ENCODE results near the gene SPRR3. TPM values are rescaled to one million over a fixed set of nuclear protein-coding genes. Genes with fewer than 3 reads are reported as not detected.

Gene SPRR3
- not detected for total RNA-seq

GRCh38 chr1:153001382-153001781 lies at the start of gene SPRR3:
SPRR3 (plus strand) TSS chr1:153001749; CDS start chr1:153003021, 1,272 bp downstream.
- Mint-ChIP-seq H3K9me3 (no peaks in the 10 kb centered on the region), H3K36me3 (ENCODE audit: low read depth) (no peaks in the 10 kb centered on the region), H3K4me1 (no peaks in the 10 kb centered on the region), H3K27ac (no peak within 1 kb of the TSS), H3K4me3 (no peak within 1 kb of the TSS), H3K27me3 (peaks cover 5% of the 10 kb centered on the region)
- ChIA-PET CTCF (no interaction called here), POLR2A (no interaction called here)
- no peak for DNase-seq

GRCh38 chr1:152953761-152954160 lies 47.8 kb upstream of the SPRR3 start:
- no peaks in the 10 kb centered on the region for H3K9me3 Mint-ChIP-seq
- H3K27me3 Mint-ChIP-seq, result peaks cover 3% of the 10 kb centered on the region
- no peak for DNase-seq
- no peak overlapping the region for H3K4me3 Mint-ChIP-seq
- no peaks in the 10 kb centered on the region for H3K4me1 Mint-ChIP-seq
- H3K27ac Mint-ChIP-seq, result no peak overlapping the region
- CTCF ChIA-PET, result no interaction called here
- POLR2A ChIA-PET, result interaction anchor here (1.2 kb wide), 1 partner anchor 13 kb away, joined by 3 read pairs; no protein-coding TSS in a partner anchor
- no peaks in the 10 kb centered on the region for H3K36me3 Mint-ChIP-seq (ENCODE audit: low read depth)

GRCh38 chr1:152954436-152954835 lies 47.1 kb upstream of the SPRR3 start:
- no peak overlapping the region for H3K27ac Mint-ChIP-seq
- no peaks in the 10 kb centered on the region for H3K9me3 Mint-ChIP-seq
- H3K27me3 Mint-ChIP-seq, result peaks cover 3% of the 10 kb centered on the region
- DNase-seq, result no peak
- no peak overlapping the region for H3K4me3 Mint-ChIP-seq
- H3K4me1 Mint-ChIP-seq, result no peaks in the 10 kb centered on the region
- CTCF ChIA-PET, result no interaction called here
- no peaks in the 10 kb centered on the region for H3K36me3 Mint-ChIP-seq (ENCODE audit: low read depth)
- POLR2A ChIA-PET, result interaction anchor here (1.2 kb wide), 1 partner anchor 13 kb away, joined by 3 read pairs; no protein-coding TSS in a partner anchor

GRCh38 chr1:152957561-152957960 lies 44.0 kb upstream of the SPRR3 start:
- Mint-ChIP-seq H3K4me1 (no peaks in the 10 kb centered on the region), H3K4me3 (no peak overlapping the region), H3K27ac (no peak overlapping the region), H3K27me3 (peaks cover 6% of the 10 kb centered on the region), H3K36me3 (ENCODE audit: low read depth) (no peaks in the 10 kb centered on the region), H3K9me3 (no peaks in the 10 kb centered on the region)
- DNase-seq, result no peak
- ChIA-PET CTCF (no interaction called here), POLR2A (no interaction called here)

GRCh38 chr1:152959273-152959672 lies 42.3 kb upstream of the SPRR3 start:
- DNase-seq, result no peak
- Mint-ChIP-seq H3K4me1 (no peaks in the 10 kb centered on the region), H3K36me3 (ENCODE audit: low read depth) (no peaks in the 10 kb centered on the region), H3K27ac (no peak overlapping the region), H3K27me3 (peaks cover 6% of the 10 kb centered on the region), H3K9me3 (no peaks in the 10 kb centered on the region), H3K4me3 (no peak overlapping the region)
- ChIA-PET CTCF (no interaction called here), POLR2A (no interaction called here)

GRCh38 chr1:152959801-152960451 lies 41.6 kb upstream of the SPRR3 start:
- DNase-seq, result no peak
- Mint-ChIP-seq H3K4me1 (no peaks in the 10 kb centered on the region), H3K4me3 (no peak overlapping the region), H3K9me3 (no peaks in the 10 kb centered on the region), H3K27me3 (peaks cover 4% of the 10 kb centered on the region), H3K27ac (no peak overlapping the region), H3K36me3 (ENCODE audit: low read depth) (no peaks in the 10 kb centered on the region)
- CTCF ChIA-PET, result no interaction called here
- POLR2A ChIA-PET, result no interaction called here

- Mint-ChIP-seq H3K27ac (no peak overlapping the region), H3K4me1 (no peaks in the 10 kb centered on the region), H3K9me3 (no peaks in the 10 kb centered on the region), H3K36me3 (ENCODE audit: low read depth) (no peaks in the 10 kb centered on the region), H3K27me3 (peaks cover 4% of the 10 kb centered on the region), H3K4me3 (no peak overlapping the region)
- POLR2A ChIA-PET, result no interaction called here
- no peak for DNase-seq
- CTCF ChIA-PET, result no interaction called here
Observed at GRCh38 chr1:152960452-152961044, 41.0 kb upstream of the SPRR3 start.

GRCh38 chr1:152961226-152961891 lies 40.2 kb upstream of the SPRR3 start:
- H3K27me3 Mint-ChIP-seq, result peaks cover 4% of the 10 kb centered on the region
- H3K9me3 Mint-ChIP-seq, result no peaks in the 10 kb centered on the region
- H3K4me1 Mint-ChIP-seq, result peaks cover 2% of the 10 kb centered on the region
- POLR2A ChIA-PET, result no interaction called here
- H3K27ac Mint-ChIP-seq, result no peak overlapping the region
- CTCF ChIA-PET, result interaction anchor here (1.0 kb wide), 1 partner anchor 71 kb away, joined by 3 read pairs; no protein-coding TSS in a partner anchor
- no peak overlapping the region for H3K4me3 Mint-ChIP-seq
- no peaks in the 10 kb centered on the region for H3K36me3 Mint-ChIP-seq (ENCODE audit: low read depth)
- DNase-seq, result no peak

GRCh38 chr1:152962876-152963415 lies 38.6 kb upstream of the SPRR3 start:
- ChIA-PET CTCF (no interaction called here), POLR2A (no interaction called here)
- Mint-ChIP-seq H3K4me3 (no peak overlapping the region), H3K9me3 (no peaks in the 10 kb centered on the region), H3K27ac (no peak overlapping the region), H3K36me3 (ENCODE audit: low read depth) (no peaks in the 10 kb centered on the region), H3K27me3 (peaks cover 4% of the 10 kb centered on the region), H3K4me1 (peaks cover 14% of the 10 kb centered on the region)
- no peak for DNase-seq

GRCh38 chr1:152964536-152964935 lies 37.0 kb upstream of the SPRR3 start:
- Mint-ChIP-seq H3K36me3 (ENCODE audit: low read depth) (no peaks in the 10 kb centered on the region), H3K4me1 (peaks cover 22% of the 10 kb centered on the region), H3K4me3 (no peak overlapping the region), H3K27ac (no peak overlapping the region), H3K9me3 (no peaks in the 10 kb centered on the region), H3K27me3 (peaks cover 4% of the 10 kb centered on the region)
- CTCF ChIA-PET, result no interaction called here
- POLR2A ChIA-PET, result no interaction called here
- no peak for DNase-seq

GRCh38 chr1:152965853-152966252 lies 35.7 kb upstream of the SPRR3 start:
- no peak overlapping the region for H3K27ac Mint-ChIP-seq
- H3K4me1 Mint-ChIP-seq, result peaks cover 22% of the 10 kb centered on the region
- ChIA-PET CTCF (no interaction called here), POLR2A (no interaction called here)
- H3K9me3 Mint-ChIP-seq, result no peaks in the 10 kb centered on the region
- peaks cover 4% of the 10 kb centered on the region for H3K27me3 Mint-ChIP-seq
- H3K4me3 Mint-ChIP-seq, result no peak overlapping the region
- no peaks in the 10 kb centered on the region for H3K36me3 Mint-ChIP-seq (ENCODE audit: low read depth)
- DNase-seq, result no peak

GRCh38 chr1:152967201-152967600 lies 34.3 kb upstream of the SPRR3 start:
- CTCF ChIA-PET, result no interaction called here
- POLR2A ChIA-PET, result interaction anchor here (1.0 kb wide), 1 partner anchor 13 kb away, joined by 3 read pairs; no protein-coding TSS in a partner anchor
- H3K36me3 Mint-ChIP-seq (ENCODE audit: low read depth), result no peaks in the 10 kb centered on the region
- H3K27me3 Mint-ChIP-seq, result peaks cover 4% of the 10 kb centered on the region
- no peak for DNase-seq
- H3K27ac Mint-ChIP-seq, result no peak overlapping the region
- H3K4me1 Mint-ChIP-seq, result peaks cover 22% of the 10 kb centered on the region
- H3K9me3 Mint-ChIP-seq, result no peaks in the 10 kb centered on the region
- H3K4me3 Mint-ChIP-seq, result no peak overlapping the region

GRCh38 chr1:152968248-152968647 lies 33.3 kb upstream of the SPRR3 start:
- H3K36me3 Mint-ChIP-seq (ENCODE audit: low read depth), result no peaks in the 10 kb centered on the region
- H3K4me1 Mint-ChIP-seq, result peaks cover 22% of the 10 kb centered on the region
- ChIA-PET CTCF (no interaction called here), POLR2A (no interaction called here)
- peaks cover 6% of the 10 kb centered on the region for H3K27me3 Mint-ChIP-seq
- no peak overlapping the region for H3K4me3 Mint-ChIP-seq
- H3K9me3 Mint-ChIP-seq, result no peaks in the 10 kb centered on the region
- no peak for DNase-seq
- H3K27ac Mint-ChIP-seq, result no peak overlapping the region

Data from activated CD4-positive, alpha-beta memory T cell treated with anti-CD3 and anti-CD28 coated beads, Interleukin-2, amount 10 ng/mL, durations not matched to agents 7 days and 5 days (primary cell).